AG08395 (cell line): ENCODE measurements around the gene NAT8.
"Not testable (repeated sequence)": the region's sequence is repeated elsewhere in the genome, so short reads cannot be mapped to it uniquely, and the experiment has no call there.

Experiments used
- DNase-seq: peaks from one replicate; pipeline ENCODE4 v3.0.0; 2012; ENCODE audit warnings: mixed read lengths, low spot score

The NAT8 gene

GRCh38 chr2:73642338-73643018 lies at the start of gene NAT8:
TSS of gene NAT8 (minus strand) at chr2:73642422. CDS start at chr2:73641628, 794 bp downstream.
- no peak for DNase-seq

- DNase-seq = not testable (repeated sequence)
Observed at GRCh38 chr2:73690372-73691088, 48.3 kb upstream of the NAT8 start.

GRCh38 chr2:73688494-73688893 lies 46.3 kb upstream of the NAT8 start:
- not testable (repeated sequence) for DNase-seq

GRCh38 chr2:73685764-73686438 lies 43.7 kb upstream of the NAT8 start:
- DNase-seq = no peak

GRCh38 chr2:73684905-73685304 lies 42.7 kb upstream of the NAT8 start:
- DNase-seq = not testable (repeated sequence)

GRCh38 chr2:73684325-73684724 lies 42.1 kb upstream of the NAT8 start:
- not testable (repeated sequence) for DNase-seq

- peak; percentile 6 for DNase-seq
Observed at GRCh38 chr2:73679951-73680571, 37.8 kb upstream of the NAT8 start.

GRCh38 chr2:73679237-73679636 lies 37.0 kb upstream of the NAT8 start:
- DNase-seq = not testable (repeated sequence)

GRCh38 chr2:73678008-73678407 lies 35.8 kb upstream of the NAT8 start:
- DNase-seq = not testable (repeated sequence)

GRCh38 chr2:73676211-73676610 lies 34.0 kb upstream of the NAT8 start:
- DNase-seq = not testable (repeated sequence)

- not testable (repeated sequence) for DNase-seq
Observed at GRCh38 chr2:73674696-73675157, 32.5 kb upstream of the NAT8 start.

GRCh38 chr2:73669976-73670375 lies 27.8 kb upstream of the NAT8 start:
- not testable (repeated sequence) for DNase-seq

GRCh38 chr2:73667239-73667638 lies 25.0 kb upstream of the NAT8 start:
- DNase-seq = not testable (repeated sequence)

- DNase-seq = no peak
Observed at GRCh38 chr2:73654175-73654574, 12.0 kb upstream of the NAT8 start.

- no peak for DNase-seq
Observed at GRCh38 chr2:73652348-73652747, 10.1 kb upstream of the NAT8 start.

GRCh38 chr2:73651591-73652230 lies 9.5 kb upstream of the NAT8 start:
- no peak for DNase-seq

- DNase-seq = not testable (repeated sequence)
Observed at GRCh38 chr2:73647690-73648089, 5.5 kb upstream of the NAT8 start.

GRCh38 chr2:73641767-73642062 lies 507 bp downstream of the NAT8 start:
- no peak for DNase-seq

GRCh38 chr2:73640946-73641766 lies 1.1 kb downstream of the NAT8 start:
- DNase-seq = no peak

GRCh38 chr2:73640511-73640911 lies 1.7 kb downstream of the NAT8 start:
- no peak for DNase-seq

- DNase-seq = no peak
Observed at GRCh38 chr2:73638429-73638828, 3.8 kb downstream of the NAT8 start.
